HG02973 (cell line): Measurements from ENCODE around the gene IFRD2.

Experiments
- ATAC-seq: cut with Tn5 transposase; IDR thresholded peaks from one replicate; pipeline ENCODE4 v1.9.1; 2021; ENCODE audit warnings: moderate library complexity; ENCODE audit not compliant: unreplicated experiment

IFRD2 gene

DNA sequence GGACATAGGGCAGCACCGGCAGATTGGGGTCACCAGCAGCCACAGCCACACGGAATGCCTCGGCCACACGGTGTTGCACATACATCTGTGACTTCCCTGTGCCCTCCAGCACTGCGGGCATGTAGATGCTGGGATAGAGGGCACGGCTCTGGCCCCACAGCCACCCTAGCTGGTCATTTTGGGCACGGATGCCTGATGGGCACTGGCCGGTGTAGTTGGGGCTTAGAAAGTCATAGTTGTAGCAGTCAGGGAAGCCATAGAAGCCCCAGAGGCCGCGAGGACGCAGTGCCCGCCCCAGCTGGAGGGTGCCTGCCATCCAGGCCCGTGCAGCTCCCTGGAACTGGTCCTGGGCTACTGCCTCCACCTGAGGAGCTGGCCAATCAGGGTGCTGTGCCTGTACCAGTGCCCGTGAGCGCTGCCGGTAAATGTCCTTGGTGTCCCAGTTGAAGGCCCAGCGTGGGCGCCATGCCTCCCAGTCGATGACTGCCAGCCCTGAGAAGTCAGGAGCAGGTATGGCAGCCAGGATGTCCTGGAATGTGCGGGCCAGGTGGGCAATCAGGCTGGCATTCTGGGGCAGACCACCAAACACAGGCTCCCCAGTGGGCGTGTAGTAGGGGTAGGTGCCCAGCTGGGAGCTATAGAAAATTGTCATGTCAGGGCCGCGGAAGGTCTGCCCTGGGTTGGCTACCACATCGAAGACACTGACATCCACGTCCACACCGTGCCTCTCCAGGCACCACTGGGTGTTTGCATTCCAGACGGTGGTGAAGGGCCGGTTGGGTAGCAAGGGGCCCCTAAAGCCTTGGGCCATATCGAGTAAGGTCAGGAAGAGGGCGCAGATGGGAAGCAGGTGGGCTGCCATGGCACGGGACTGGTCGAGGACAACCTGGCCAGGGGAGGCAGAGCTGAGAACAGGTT, 10.1 kb upstream of the IFRD2 start:
- no peak for ATAC-seq

DNA sequence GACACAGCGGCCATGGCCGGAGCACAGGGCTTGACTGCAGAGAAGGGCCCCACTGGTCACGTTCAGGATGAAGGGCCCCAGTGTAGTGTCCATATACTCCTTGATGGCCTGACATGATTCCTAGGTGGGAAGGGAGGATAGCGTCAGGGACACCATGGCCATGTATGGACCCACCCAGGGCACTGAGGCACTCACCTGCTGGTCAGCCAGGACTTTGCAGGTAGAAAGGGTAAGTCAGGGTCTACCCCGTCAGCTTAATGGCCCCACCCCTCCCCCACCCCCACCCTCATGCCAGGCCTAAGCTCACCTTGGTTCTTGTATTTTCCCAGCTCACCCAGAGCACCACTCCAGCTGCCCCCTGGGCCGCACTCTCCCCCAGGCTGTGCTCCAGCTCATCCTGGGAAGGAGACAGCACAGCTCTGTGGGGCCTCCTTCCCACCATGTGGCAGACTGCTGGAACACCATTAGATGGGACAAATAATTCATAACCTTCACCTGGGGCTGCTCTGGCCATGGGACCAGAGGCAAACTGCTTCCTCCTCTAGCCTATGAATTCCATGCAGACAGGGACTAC, 8.5 kb upstream of the IFRD2 start:
- ATAC-seq: no peak

DNA sequence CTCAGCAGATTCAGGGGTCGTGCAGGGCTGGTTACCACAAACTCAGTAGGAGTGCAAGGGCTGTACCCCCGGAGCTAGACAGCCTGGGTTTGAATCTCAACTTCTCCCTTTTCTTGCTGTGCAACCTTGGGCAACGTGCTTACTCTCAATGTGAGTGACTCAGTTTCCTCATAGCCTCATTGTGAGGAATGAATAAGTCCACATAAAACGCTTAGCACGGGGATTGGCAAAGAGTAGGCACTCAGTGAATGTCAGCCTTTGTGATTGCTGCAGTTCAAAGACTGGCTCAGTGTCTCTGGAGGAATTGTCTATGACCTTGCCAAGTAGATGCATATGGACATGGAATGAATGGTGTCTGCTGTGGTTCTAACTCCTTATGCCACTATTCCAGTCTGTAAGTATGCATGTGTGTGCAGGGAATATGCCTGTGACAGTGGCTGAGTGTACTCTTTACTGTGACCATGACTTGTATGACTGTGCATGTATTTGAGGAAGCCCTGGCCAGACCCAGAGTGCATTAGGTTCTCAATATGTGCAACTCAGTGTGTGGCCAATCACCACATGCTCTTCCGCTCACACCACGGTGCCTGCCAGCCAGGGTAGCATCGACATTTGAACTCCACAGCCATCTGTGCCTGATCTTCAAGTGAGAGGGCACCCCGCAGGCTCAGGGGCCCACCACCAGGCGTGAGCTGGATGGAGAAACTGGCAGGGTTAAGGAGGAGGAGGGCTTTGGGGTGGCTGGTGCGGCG, 7.9 kb upstream of the IFRD2 start:
- ATAC-seq: no peak

DNA sequence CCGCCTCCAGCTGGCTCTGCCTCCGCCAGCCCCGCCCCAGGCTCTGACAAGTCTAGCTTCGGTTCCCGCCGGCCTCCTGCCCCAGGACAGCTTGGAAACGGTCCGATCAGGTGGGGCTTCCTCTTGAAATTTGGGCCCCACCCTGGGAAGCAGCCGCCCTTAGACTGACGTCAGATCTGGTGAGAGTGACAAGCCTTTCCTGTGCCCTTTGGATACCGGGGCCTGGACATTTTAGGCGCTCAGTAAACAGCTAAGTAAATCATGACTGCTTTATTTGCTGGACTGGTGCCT, 7.4 kb upstream of the IFRD2 start:
- no peak for ATAC-seq

DNA sequence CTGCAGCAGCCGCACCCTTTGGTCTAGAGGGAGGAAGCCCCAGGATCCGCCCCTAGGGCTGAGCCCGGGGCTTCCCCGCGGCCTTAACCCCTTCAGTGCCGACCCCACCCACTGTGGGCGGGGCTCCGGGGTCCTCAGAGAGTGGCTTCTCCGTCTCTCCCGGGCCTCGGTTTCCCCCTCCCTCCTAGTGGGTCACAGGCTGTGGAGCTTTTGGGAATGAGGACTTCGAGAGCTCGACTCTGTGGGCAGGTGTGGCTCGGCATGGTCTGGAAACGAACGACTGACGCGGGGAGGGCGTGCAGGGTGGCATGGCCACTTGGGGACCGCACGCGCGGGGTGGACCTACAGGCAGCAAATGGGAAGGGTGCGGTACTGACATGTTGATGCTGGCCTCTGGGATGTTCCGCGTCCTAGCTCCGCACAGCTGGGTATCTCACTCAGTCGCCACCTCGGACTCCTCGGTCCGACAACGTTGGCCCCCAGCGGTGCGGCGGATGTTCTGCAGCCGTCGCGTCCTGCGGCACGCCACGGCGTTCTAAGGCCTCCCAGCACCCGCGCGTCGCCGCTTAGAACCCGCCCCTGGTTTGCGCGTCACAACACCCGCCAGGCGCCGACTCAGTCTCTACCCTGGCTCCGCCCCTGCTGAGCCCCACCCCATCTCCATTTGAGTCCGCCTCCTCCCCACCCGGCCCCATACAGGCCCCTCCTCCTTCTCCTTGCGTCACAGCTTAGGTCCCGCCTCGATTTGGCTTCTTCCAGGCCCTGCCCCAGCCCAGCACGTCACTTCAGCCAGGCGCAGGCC, 6.8 kb upstream of the IFRD2 start, which contains the start of the genes HYAL3 and NAA80:
Gene HYAL3 (minus strand): TSS at position 570 of the 802 bp plus-strand sequence. CDS start 3,803 bp downstream, outside the sequence.
Gene NAA80 (minus strand): TSS at position 570 of the 802 bp plus-strand sequence. CDS start 1,942 bp downstream, outside the sequence.
- peak; percentile 82 for ATAC-seq

DNA sequence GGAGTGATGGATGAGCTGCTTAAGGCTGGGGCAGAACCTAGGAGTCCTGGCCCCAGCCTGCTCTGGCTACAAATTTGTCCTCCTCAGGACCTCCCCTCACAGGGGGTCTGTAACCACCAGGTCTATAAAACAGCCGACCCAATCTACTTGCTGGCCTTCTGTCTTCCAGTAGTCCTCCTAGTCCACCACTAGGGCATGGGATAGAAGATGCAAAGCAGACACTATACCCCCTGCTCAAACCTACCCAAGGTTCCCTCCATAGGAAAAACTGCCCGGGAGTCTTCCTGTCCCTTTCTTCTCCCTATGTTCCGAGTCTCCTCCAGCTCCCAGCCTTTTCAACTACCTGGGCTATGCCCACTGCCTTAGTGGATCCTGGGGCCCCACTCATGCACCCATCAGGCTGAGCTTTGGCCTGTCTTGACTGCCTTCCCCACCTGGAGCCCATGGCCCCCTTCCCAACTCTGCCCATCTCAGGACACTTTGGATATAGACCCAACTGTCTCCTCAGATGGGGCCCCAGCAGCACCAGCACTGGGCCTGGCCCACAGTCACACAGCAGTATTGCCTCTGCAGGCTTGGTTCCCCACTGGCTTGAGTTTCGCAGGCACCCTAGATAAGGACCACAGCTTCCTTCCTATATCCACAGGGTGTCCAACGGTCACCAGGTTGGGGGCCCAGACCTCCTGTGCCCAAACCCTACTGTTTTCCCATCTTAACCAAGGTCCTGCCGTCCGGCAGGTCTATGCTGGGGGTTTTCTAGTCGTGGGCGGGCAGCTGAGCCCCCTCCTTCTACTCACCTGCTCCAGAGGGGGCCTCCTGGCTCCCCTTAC, 5.9 kb upstream of the IFRD2 start:
- ATAC-seq: no peak

DNA sequence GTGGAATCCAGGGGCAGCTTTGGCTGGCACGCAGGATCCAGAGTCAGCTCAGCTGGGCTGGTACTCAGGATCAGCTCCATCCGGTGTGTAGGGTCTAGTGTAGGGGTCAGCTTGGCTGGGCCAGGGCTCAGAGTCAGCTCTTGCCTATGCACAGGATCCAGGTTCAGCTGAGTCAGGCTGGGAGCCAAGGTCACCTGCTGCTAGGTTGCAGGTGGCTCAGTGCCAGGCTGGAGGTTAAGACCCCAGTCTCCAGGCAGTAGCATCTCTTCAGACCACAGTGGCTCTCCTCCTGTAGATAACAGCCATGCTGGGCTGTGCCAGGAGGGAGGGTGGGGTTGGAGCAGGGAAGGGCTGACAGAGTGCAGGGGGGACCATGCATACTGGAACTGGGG, 5.2 kb upstream of the IFRD2 start:
- ATAC-seq: no peak

DNA sequence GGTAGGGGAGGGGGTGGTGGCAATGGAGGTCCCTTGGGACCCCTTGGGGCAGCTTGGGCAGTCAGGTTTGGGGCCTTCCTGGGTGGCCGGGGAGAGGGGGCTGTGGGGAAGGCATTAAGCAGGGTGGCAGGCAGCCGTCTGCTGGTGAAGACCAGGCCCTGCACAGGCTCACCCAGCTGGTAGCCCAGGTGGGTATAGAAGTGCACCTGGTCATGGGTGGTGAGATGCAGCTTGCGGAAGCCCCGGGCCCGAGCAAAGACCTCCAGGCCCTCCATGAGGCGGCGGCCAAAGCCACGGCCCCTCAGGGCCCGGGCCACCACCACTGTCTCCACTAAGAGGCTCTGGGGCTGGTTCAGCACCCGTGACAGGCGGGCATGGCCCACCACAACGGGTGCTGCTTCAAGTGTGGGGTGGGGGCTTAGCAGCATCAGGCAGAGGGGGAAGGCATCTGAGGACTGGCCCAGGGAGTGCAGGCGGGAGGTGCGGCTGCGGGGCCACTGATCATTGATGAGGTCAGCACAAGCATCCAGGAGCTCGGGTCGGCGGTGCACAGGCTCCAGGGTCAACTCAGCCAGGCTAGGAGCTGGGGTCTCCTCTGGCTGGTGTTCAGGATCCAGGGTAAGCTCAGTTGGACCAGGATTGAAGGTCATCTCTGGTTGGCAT, 4.6 kb upstream of the IFRD2 start:
- no peak for ATAC-seq

DNA sequence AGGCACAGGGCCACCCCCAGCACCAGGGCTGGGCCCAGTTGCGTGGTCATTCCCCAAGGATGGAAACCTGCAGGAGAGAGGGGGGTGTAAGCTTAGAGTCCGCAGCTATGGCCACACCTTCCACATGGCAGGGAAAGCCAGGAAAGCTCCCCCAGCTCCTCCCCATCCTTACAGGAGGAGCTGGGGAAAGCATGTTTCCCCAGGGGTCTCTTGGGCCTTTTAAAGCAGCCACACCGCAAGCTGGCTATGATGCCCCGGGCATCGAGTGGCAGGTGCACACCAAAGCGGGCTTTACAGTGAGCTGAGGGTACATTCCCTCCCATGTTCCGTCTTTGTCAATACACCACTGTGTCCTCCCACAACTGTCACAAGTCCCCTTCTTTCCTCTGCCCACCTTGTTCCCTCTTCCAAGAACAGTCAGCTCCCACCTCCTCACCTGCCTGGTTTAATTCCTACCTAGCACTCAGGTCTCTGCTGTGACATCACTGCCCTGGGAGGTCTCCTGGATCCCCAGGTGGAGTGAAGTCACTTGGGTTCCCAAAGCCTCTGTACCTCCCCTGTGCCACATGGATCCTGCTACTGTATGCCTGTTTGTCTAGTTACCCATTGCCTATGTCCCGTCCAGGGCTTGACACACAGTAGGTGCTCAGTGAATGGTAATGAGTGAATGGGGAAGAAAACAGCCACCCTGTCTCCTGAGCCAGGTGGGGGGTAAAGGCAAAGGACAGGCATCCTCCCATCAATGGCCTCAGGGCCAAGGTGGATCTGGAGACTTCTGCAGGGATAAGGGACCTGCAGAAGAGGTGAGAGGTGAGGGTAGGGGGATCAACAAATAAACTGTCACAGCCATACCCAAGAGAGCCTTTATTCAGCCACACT, 3.6 kb upstream of the IFRD2 start:
- no peak for ATAC-seq

DNA sequence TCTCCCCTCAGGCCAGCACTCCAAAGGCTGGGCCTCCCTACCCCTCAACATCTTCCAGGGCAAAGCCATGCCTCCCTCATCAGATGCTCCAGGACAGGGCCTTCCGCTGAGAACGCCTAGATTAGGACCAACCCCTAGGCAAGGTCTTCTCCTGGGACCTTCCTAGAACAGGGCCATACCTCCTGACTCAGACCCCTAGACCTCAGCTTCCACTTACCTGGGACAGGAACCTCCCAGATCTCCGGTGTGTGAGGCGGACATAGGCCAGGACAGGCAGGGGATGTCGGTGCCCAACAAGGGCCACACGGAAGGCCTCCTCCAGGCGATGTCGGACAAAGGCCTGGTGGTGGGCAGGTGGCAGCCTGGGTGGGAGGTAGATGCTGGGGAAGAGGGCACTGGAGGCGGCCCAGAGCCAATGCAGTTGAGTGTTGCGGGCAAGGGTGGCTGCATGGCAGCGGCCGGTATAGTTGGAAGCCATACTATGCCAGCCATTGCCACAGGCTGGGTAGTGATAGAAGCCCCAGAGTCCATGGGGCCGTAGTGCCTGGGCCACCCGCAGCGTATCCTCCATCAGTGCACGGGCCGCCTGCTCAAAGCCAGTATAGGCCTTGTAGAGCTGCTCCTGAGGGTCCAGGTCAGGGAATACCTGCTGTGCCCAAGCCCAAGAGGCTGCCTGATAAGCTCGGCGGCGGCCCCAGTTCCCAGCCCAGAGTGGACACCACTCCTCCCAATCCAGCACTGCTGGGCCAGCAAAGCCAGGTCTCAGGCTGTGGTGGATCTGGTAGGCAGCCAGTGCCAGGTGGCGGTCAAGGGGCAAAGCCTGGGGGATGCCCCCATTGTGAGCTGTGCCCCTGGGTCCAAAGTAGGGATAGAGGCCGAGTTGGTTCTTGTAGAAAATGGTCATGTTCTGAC, 2.5 kb upstream of the IFRD2 start:
- ATAC-seq: no peak

DNA sequence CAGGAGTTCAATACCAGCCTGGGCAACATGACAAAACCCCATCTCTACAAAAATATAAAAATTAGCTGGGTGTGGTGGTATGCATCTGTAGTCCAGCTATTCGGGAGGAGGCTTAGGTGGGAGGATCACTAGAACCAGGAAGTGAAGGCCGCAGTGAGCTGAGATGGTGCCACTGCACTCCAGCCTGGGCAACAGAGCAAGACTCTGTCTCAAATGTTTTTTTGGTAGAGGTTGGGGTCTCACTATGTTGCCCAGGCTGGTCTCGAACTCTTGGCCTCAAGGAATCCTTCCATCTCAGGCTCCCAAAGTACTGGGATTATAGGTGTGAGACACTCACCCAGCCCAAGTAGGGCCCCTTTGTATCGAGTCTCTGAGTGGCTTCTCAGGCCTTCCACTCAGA, 1.9 kb upstream of the IFRD2 start:
- no peak for ATAC-seq

DNA sequence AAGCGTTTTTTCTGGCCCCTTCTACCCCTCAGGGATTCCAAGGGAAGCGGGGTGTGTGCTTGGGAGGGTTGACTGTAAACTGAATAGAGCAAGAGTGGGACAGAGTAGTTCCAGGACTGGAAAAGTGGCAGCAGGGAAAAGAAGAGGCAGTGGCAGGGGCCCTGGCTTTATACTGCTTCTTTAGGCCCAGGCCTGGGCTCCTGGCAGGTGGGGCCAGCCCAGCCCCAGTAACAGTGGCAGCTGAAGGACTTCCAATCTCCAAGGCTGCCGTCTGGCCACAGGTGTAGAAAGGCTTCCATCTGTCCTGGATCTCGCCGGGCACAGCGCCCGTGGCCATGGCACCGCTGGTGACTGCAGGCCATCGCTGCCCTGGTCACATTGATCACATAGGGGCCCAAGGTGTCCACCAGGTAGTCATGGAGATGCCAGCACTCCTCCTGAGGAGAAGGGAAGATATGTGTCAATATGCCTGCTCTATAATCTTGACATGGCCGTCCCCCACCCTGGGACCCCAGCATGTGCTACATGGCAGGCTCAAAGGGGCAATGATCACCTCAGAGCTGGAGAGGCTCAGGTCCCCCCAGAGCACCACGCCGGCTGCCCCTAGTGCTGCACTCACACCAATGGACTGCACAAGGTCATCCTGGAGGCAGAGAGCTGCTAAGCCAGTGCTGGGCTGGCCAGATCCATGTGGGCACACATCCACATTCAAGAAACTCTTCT, 1.0 kb upstream of the IFRD2 start:
- ATAC-seq: no peak

DNA sequence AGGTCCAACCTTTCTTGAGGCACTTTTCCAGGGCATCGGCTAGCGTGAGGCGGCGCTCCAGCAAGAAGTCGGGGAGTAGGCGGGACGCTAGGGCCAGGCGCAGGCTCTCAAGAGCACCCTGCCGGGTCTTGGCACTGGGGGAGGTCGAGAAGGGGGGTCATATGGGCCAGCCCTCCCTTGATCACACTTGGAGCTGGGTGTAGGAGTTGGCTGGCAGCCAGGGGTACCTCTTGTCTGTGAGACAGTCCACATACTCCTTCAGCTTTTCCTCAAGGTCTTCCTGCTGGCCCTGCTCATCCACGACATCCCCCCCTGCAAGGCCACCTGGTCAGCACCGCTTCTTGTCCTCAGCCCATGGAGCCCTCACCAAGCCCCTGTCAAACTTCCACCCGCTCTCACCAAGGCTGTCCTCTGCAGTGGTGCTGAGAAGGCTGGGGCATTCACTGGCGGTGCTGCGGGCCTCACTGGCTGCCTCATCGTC, 2.0 kb downstream of the IFRD2 start:
- no peak for ATAC-seq

DNA sequence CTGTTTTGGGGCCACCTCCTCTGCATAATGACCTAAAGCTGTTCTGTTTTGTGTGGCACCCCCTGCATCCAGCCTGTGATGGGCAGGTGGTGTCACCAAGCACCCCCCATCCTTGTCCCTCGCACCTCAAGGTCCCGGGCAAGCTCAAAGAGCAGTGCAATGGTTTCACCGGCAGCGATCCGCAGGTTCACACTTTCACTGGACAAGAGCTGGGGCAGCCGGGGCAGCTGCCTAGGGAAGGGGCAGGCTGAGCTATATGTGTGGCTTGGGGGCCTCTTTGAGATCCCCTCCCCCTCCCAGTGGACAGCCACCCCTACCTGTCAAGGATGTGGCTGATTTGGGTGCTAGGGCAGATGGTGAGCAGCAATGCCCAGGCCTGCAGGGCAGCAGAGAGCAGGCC, 3.1 kb downstream of the IFRD2 start:
- no peak for ATAC-seq

DNA sequence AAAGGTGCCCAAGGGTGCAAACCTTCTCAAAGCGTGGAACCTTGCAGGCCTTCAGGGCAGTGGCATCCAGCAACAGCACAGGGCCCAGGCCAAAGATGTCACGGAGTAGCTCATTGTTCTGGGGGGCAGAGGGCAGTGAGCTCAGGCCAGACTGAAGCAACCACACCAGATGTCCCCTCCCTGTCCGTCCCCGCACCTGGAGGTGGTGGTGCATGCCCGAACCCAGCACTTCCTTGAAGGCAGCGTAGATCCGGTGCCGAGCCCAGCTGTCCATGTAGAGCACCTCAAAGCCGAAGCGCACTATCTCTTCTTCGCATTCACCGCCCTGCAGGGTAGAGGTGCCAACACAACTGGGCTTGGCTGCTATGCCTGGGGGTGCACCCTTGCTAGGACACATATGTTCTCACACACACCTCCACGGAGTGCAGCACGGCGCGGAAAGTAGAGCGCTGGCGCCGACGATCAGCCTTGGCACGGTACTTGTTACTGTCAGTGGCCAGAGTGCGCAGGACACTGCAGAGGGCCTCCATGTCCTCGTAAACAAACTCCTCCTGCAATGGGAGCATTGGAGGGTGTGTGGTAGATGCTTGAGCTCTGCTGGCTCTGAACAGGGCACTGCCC, 3.7 kb downstream of the IFRD2 start:
- ATAC-seq: no peak

DNA sequence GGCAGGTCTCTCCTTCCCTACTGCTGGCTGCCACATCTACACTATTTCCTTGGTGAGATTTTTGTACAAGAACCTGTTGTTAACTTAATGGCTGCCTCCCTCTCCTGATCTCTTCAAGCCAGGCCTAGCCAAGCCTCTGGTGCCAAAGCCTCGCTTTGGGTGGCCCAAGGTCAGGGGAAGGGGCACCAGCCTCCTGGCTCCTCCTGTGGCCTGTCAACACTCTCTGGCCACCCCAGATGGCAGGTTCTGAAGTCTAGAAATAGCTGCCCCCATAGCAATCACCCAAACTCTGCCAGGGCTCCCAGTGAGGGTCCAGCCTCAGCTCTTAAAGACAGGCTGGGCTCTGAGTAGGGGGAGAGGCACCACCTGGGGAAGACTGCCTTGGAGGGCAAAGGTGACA, 5.0 kb downstream of the IFRD2 start:
- no peak for ATAC-seq
